Caki2 (cell line): Measurements from ENCODE around the gene UBA7. TPM values are rescaled to one million over a fixed set of nuclear protein-coding genes. Genes with fewer than 3 reads are reported as not detected.
"Not testable (repeated sequence)": the region's sequence is repeated elsewhere in the genome, so short reads cannot be mapped to it uniquely, and the experiment has no call there.

Experiments used
- DNase-seq: peaks from one replicate; pipeline ENCODE4 v3.0.0-alpha.2; 2015; ENCODE audit warnings: low read depth
- in situ Hi-C: cut with HindIII; loops from 2 replicates; pipeline ENCODE4 v1.10.0; 2016; ENCODE audit warnings: low sequenced_read_pairs, low pct_unique_long_range_greater_than_20kb, mixed read lengths
- total RNA-seq: library from RNA; depleted of rRNA; stranded (reverse); fragments of >200 nt; shearing (Covaris generic); gene quantifications from 2 replicates; pipeline ENCODE4 v1.2.3, GENCODE V29; 2014; ENCODE audit warnings: low replicate concordance; rRNA removed

UBA7 gene, protein sequence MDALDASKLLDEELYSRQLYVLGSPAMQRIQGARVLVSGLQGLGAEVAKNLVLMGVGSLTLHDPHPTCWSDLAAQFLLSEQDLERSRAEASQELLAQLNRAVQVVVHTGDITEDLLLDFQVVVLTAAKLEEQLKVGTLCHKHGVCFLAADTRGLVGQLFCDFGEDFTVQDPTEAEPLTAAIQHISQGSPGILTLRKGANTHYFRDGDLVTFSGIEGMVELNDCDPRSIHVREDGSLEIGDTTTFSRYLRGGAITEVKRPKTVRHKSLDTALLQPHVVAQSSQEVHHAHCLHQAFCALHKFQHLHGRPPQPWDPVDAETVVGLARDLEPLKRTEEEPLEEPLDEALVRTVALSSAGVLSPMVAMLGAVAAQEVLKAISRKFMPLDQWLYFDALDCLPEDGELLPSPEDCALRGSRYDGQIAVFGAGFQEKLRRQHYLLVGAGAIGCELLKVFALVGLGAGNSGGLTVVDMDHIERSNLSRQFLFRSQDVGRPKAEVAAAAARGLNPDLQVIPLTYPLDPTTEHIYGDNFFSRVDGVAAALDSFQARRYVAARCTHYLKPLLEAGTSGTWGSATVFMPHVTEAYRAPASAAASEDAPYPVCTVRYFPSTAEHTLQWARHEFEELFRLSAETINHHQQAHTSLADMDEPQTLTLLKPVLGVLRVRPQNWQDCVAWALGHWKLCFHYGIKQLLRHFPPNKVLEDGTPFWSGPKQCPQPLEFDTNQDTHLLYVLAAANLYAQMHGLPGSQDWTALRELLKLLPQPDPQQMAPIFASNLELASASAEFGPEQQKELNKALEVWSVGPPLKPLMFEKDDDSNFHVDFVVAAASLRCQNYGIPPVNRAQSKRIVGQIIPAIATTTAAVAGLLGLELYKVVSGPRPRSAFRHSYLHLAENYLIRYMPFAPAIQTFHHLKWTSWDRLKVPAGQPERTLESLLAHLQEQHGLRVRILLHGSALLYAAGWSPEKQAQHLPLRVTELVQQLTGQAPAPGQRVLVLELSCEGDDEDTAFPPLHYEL
- total RNA-seq, result 5.3 and 19.6 TPM in 2 replicates

DNA sequence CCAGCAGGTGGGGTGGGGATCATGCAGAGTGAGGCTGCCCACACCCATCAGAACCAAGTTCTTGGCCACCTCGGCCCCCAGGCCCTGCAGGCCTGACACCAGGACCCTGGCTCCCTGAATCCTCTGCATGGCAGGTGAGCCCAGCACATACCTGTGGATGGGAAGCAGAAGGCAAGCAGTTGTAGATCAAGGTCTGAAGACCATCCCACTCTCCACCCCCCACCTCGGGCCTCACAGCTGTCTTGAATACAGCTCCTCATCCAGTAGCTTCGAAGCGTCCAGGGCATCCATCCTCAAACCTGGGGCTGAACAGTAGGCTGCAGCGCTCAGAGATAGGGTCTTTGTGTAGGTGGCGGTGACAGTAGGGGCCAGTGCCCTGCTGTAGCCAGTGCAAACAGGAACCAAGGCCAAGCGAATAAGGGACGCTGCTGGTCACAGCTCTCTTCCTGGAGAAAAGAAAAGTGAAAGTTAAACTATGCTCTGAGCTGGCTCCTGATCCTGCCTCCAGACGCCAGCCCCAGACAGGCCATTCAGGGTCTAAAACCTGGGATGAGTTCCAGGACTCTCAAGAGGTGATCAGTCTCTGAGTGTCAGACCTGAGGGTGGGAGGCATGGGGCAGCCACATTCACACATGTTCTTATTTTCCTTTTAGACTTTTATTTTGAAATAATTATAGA, at the start of gene UBA7:
Gene UBA7, minus strand, starts transcription at position 457 of the 678 bp plus-strand sequence. Its CDS starts 166 bp downstream, at position 291.
- in situ Hi-C loops, result no loop called here
- peak; percentile 30 for DNase-seq

DNA sequence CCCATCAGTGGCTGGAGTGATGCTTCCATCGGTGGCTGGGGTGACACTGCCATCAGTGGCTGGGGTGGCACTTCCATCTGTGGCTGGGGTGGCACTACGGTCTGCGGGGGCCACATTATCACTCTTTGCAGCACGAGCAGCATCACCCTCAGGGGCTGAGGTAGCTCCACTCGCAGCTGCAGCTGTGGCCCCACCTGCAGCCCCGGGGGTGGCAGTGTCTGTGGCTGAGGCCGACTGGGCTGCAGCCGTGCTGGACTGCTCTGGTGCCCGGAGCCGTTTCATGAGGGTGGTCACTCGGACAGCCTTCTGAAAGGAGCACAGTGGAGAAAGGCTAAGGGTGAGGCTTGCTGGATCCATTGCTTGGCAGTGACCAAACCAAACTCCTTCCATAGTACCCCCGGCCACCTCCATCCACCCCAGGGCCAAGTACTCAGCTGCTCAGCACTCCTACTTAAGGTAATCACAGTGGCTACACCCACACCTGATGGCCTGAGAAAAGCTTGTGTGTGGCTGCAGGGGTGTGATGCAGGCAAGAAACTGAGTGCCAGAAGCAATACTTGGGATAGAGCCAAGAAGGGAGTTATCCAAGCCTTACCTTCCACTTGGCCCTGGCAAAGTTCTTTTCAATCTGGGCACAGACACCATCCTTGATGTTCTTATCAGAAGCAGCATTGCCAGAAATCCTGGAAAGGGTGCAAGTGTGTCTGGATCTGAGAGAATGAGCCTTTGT, 46.0 kb upstream of the UBA7 start:
- in situ Hi-C loops, result no loop called here

GRCh38 chr3:49856181-49857005, 42.6 kb upstream of the UBA7 start, which contains the start of gene TRAIP:
Gene TRAIP (minus strand): TSS chr3:49856564. CDS start chr3:49856453, 111 bp downstream.
- in situ Hi-C loops, result no loop called here
- peak; percentile 83 for DNase-seq

More for the DNA sequence above, 46.0 kb upstream of the UBA7 start:
- no peak for DNase-seq

DNA sequence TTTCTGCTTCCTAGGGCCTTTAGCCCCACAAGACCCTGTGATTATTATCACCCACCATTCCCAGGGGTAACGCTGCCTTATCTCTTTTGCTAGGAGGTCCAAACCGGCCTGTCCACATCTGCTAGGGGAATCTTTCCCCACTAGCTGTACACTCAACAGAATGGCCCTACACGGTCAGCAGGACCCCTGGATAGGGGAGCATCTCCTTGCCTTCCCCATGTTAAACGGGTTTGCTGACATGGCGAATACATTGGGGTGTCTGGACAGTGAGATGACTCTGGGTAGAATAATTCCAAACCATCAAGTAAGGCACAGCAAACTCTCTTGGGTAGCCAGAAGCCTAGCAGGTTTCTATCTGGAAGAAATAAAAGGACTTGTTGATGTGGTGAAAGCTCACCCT, 41.9 kb upstream of the UBA7 start:
- in situ Hi-C loops, result no loop called here

GRCh38 chr3:49845694-49846093, 31.9 kb upstream of the UBA7 start:
- no peak for DNase-seq
- in situ Hi-C loops, result no loop called here

More for the DNA sequence above, 41.9 kb upstream of the UBA7 start:
- DNase-seq, result no peak

- in situ Hi-C loops, result no loop called here
- no peak for DNase-seq
Observed at GRCh38 chr3:49844464-49845183, 30.9 kb upstream of the UBA7 start.

GRCh38 chr3:49842843-49843517, 29.2 kb upstream of the UBA7 start:
- in situ Hi-C loops, result no loop called here
- DNase-seq, result no peak

GRCh38 chr3:49841806-49842205, 28.1 kb upstream of the UBA7 start:
- in situ Hi-C loops, result no loop called here
- DNase-seq, result no peak

GRCh38 chr3:49841126-49841696, 27.5 kb upstream of the UBA7 start:
- DNase-seq, result no peak
- in situ Hi-C loops, result no loop called here

GRCh38 chr3:49840388-49840787, 26.6 kb upstream of the UBA7 start:
- in situ Hi-C loops, result no loop called here

GRCh38 chr3:49839193-49839809, 25.5 kb upstream of the UBA7 start:
- DNase-seq, result peak; percentile 26
- in situ Hi-C loops, result no loop called here

More at GRCh38 chr3:49840388-49840787, 26.6 kb upstream of the UBA7 start:
- no peak for DNase-seq

- no peak for DNase-seq
- in situ Hi-C loops, result no loop called here
Observed at GRCh38 chr3:49831341-49831740, 17.6 kb upstream of the UBA7 start.

DNA sequence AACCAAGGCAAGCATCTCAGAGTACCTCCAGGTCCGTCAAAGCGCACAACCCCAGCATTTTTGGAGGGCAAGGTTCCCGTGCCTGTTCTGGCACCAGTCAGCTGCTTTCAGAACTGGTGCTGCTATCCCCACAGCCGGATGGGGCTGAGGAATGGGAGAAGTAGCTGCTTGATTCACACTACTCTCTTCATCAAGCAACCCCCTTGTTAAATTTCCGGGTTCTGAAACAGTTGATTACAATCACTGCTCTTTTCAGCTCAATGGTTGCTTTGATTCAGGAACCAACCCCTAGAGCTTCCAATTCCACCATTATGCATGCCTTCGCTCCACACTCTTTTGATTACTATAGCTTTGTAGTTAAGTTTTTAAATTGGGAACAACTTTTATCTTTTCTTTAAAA, 12.3 kb upstream of the UBA7 start:
- in situ Hi-C loops, result no loop called here
- no peak for DNase-seq

DNA sequence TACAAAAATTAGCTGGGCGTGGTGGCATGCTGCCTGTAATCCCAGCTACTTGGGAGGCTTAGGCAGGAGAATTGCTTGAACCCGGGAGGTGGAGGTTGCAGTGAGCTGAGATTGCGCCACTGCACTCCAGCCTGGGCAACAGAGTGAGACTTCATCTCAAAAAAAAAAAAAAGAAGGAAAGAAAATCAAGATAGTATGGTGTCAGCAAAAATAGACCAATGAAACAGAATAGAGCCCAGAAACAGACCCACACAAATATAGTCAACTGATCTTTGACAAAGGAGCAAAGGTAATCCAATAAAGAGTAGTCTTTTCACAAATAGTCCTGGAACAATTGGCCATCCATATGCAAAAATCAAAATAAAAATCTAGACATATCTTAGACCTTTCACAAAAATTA, 9.4 kb upstream of the UBA7 start:
- in situ Hi-C loops, DNase-seq: not testable (repeated sequence)

GRCh38 chr3:49812916-49813496, 747 bp downstream of the UBA7 start:
- no peak for DNase-seq
- in situ Hi-C loops, result no loop called here
